SK-N-SH (cell line): Measurements from ENCODE around the gene GBA3. TPM values are rescaled to one million over a fixed set of nuclear protein-coding genes. Genes with fewer than 3 reads are reported as not detected.

Experiments
- CTCF ChIA-PET: fragments of 300-600, 350-600 bp; formaldehyde crosslinking; extraction: SDS; loops from one replicate; lab custom pipeline; 2021; lab: Yijun Ruan, JAX
- POLR2A ChIA-PET: fragments of 350-600 bp; sonication (Branson Sonifier 250); formaldehyde crosslinking; extraction: SDS; loops from one replicate; lab custom pipeline; 2020; ENCODE audit warnings: antibody characterized with exemption, inconsistent platforms; lab: Yijun Ruan, JAX
- DNase-seq: peaks from one replicate; pipeline ENCODE4 v3.0.0; 2012
- H2AFZ ChIP-seq: fragments of 200-600 bp; sonication (generic); 2 replicates; pipeline ENCODE4 v1.8.1; 2016; ENCODE audit warnings: antibody characterized with exemption, mild to moderate bottlenecking, low read depth
- H3F3A ChIP-seq: fragments of 200-600 bp; sonication (generic); replicated peaks from 2 replicates; pipeline ENCODE3; 2016; ENCODE audit warnings: antibody characterized with exemption, mild to moderate bottlenecking; ENCODE audit not compliant: insufficient read depth
- H3K27ac ChIP-seq, 2 experiments: fragments of 200-500 bp in 1 of 2; fragments of 200-600 bp in 1 of 2; sonication (Bioruptor generic) in 1 of 2; sonication (generic), shearing (Covaris generic) in 1 of 2; 2 replicates each; pipeline versions ENCODE4 v1.5.1 to v1.6.1; 2014 to 2016; ENCODE audit warnings: low read depth in 2 of 2, inconsistent platforms in 1 of 2, low read length in 1 of 2, mild to moderate bottlenecking in 1 of 2, mixed read lengths in 1 of 2
- H3K27me3 ChIP-seq: fragments of 200-600 bp; sonication (generic), shearing (Covaris generic); 2 replicates; pipeline ENCODE4 v1.6.1; 2016; ENCODE audit warnings: mixed run types; ENCODE audit not compliant: insufficient read depth
- H3K36me3 ChIP-seq, 2 experiments: fragments of 200-500 bp in 1 of 2; fragments of 200-600 bp in 1 of 2; sonication (Bioruptor generic) in 1 of 2; sonication (generic) in 1 of 2; replicated peaks in 1 of 2; 2 replicates each; pipeline versions ENCODE3 to v1.5.1; 2014 to 2016; ENCODE audit warnings: low read length in 1 of 2, mild to moderate bottlenecking in 1 of 2; ENCODE audit not compliant: insufficient read depth in 2 of 2, control insufficient read depth in 1 of 2
- H3K4me1 ChIP-seq, 2 experiments: fragments of 200-500 bp in 1 of 2; fragments of 200-600 bp in 1 of 2; sonication (Bioruptor generic) in 1 of 2; sonication (generic), shearing (Covaris generic) in 1 of 2; 2 replicates each; pipeline versions ENCODE4 v1.5.1 to v1.6.1; 2014 to 2016; ENCODE audit warnings: low read depth in 1 of 2, low read length in 1 of 2, mixed run types in 1 of 2; ENCODE audit not compliant: insufficient read depth in 2 of 2, control insufficient read depth in 1 of 2
- H3K4me2 ChIP-seq: fragments of 200-600 bp; sonication (generic), shearing (Covaris generic); 2 replicates; pipeline ENCODE4 v1.6.1; 2017; ENCODE audit warnings: mixed run types
- H3K4me3 ChIP-seq, 2 experiments: fragments of 200-500 bp in 1 of 2; fragments of 200-600 bp in 1 of 2; sonication (Bioruptor generic) in 1 of 2; sonication (generic), shearing (Covaris generic) in 1 of 2; 2 replicates each; pipeline versions ENCODE4 v1.5.1 to v1.8.1; 2014 to 2016; ENCODE audit warnings: low read depth in 2 of 2, inconsistent platforms in 1 of 2, low read length in 1 of 2, mild to moderate bottlenecking in 1 of 2, mixed read lengths in 1 of 2, moderate library complexity in 1 of 2
- H3K79me2 ChIP-seq: fragments of 200-600 bp; sonication (generic); 2 replicates; pipeline ENCODE4 v1.8.1; 2017; ENCODE audit warnings: mild to moderate bottlenecking; ENCODE audit not compliant: insufficient read depth
- H3K9ac ChIP-seq: fragments of 200-600 bp; sonication (generic); 2 replicates; pipeline ENCODE4 v1.6.1; 2017; ENCODE audit warnings: mixed run types
- H3K9me2 ChIP-seq: fragments of 200-600 bp; sonication (generic); 2 replicates; pipeline ENCODE4 v1.6.1; 2017; ENCODE audit warnings: mixed run types
- H3K9me3 ChIP-seq: fragments of 200-600 bp; sonication (generic); 2 replicates; pipeline ENCODE4 v1.6.1; 2017; ENCODE audit warnings: mixed run types, mild to moderate bottlenecking, moderate library complexity
- H4K20me1 ChIP-seq: fragments of 200-600 bp; sonication (generic); 2 replicates; pipeline ENCODE4 v1.6.1; 2017; ENCODE audit warnings: mild to moderate bottlenecking, mixed run types; ENCODE audit not compliant: insufficient read depth
- CHD2 ChIP-seq: fragments of 150-350 bp; IDR thresholded peaks from 2 replicates; pipeline ENCODE4 v1.6.1; 2018; ENCODE audit warnings: low read length; ENCODE audit not compliant: partially characterized antibody
- CTCF ChIP-seq: fragments of 200-600 bp; sonication (generic); IDR thresholded peaks from 2 replicates; pipeline ENCODE4 v1.6.1; 2017; ENCODE audit warnings: antibody characterized with exemption, mild to moderate bottlenecking, moderate library complexity
- FOSL2 ChIP-seq: IDR thresholded peaks from 2 replicates; pipeline ENCODE4 v1.4.0; 2012; ENCODE audit warnings: low read depth, mild to moderate bottlenecking, moderate library complexity, borderline replicate concordance
- FOXJ3 ChIP-seq: sonication (generic); formaldehyde crosslinking; IDR thresholded peaks from 2 replicates; pipeline ENCODE4 v1.5.1; 2020; ENCODE audit warnings: mild to moderate bottlenecking, missing genetic modification reagents
- FOXM1 ChIP-seq: IDR thresholded peaks from 2 replicates; pipeline ENCODE4 v1.4.0; 2012; ENCODE audit warnings: low read depth, mild to moderate bottlenecking
- JUND ChIP-seq: IDR thresholded peaks from 2 replicates; pipeline ENCODE4 v1.4.0; 2012
- MXI1 ChIP-seq: IDR thresholded peaks from 2 replicates; pipeline ENCODE4 v1.6.1; 2012; ENCODE audit warnings: mild to moderate bottlenecking, low read depth, low read length, improper control_type of control experiment
- NFIC ChIP-seq: IDR thresholded peaks from 2 replicates; pipeline ENCODE4 v1.4.0; 2012; ENCODE audit warnings: borderline replicate concordance
- PBX3 ChIP-seq: IDR thresholded peaks from 2 replicates; pipeline ENCODE4; 2012
- POLR2AphosphoS5 ChIP-seq: IDR thresholded peaks from 2 replicates; pipeline ENCODE4 v1.6.1; 2012; ENCODE audit warnings: low read depth, low read length
- RCOR1 ChIP-seq: fragments of 150-350 bp; IDR thresholded peaks from 2 replicates; pipeline ENCODE4 v1.6.1; 2017; ENCODE audit warnings: antibody characterized with exemption, low read length
- RFX5 ChIP-seq: IDR thresholded peaks from 2 replicates; pipeline ENCODE4 v1.6.1; 2012; ENCODE audit warnings: mild to moderate bottlenecking, improper control_type of control experiment, low read length
- TCF12 ChIP-seq: IDR thresholded peaks from 2 replicates; pipeline ENCODE4 v1.4.0; 2012
- USF1 ChIP-seq: IDR thresholded peaks from 2 replicates; pipeline ENCODE4 v1.4.0; 2012; ENCODE audit warnings: low read depth, borderline replicate concordance
- ZBTB33 ChIP-seq: IDR thresholded peaks from 2 replicates; pipeline ENCODE4 v1.4.0; 2012; ENCODE audit warnings: low read depth, borderline replicate concordance
- WGBS: methylation state at CpG from one replicate; pipeline ENCODE4 v1.1.6; 2017; ENCODE audit warnings: low lambda C conversion rate; 5-methylcytosine and 5-hydroxymethylcytosine counted together
- polyA plus RNA-seq, 3 experiments: library from polyadenylated mRNA; depleted of rRNA; stranded (reverse); fragments of >200 nt; gene quantifications; 2 replicates each; pipeline ENCODE4 v1.2.3, GENCODE V29; 2012

Gene GBA3
- not detected in 2 replicates for polyA plus RNA-seq (2012; rRNA removed)
- not detected in 2 replicates for polyA plus RNA-seq (2012; cell fraction: cytosol; rRNA removed)
- polyA plus RNA-seq (2012; cell fraction: nucleus; rRNA removed), result not detected in 2 replicates

GRCh38 chr4:22692736-22693135, at the start of gene GBA3:
TSS of gene GBA3 (plus strand) at chr4:22692937.
- no peak for DNase-seq
- WGBS, result 14% methylated on average over 1 of the region's 1 CpG
- CTCF ChIA-PET, result interaction anchor here (0.9 to 5.1 kb wide), 3 partner anchors 85 to 903 kb away, joined by 3 to 38 read pairs (median 5); no protein-coding TSS in a partner anchor

GRCh38 chr4:22643952-22644351, 48.8 kb upstream of the GBA3 start:
- no peak for DNase-seq
- POLR2A ChIA-PET, result no interaction called here
- Histone ChIP-seq H4K20me1 (no peaks in the 10 kb centered on the region), H3K79me2 (no peaks in the 10 kb centered on the region), H3K27ac (no peak overlapping the region), H2AFZ (no peak overlapping the region), H3K9me3 (no peaks in the 10 kb centered on the region), H3K9ac (no peak overlapping the region), H3F3A (no peaks in the 10 kb centered on the region), H3K27me3 (no peaks in the 10 kb centered on the region; the same call in 1 of the 2 replicates), H3K4me2 (no peak overlapping the region)
- 17% methylated on average over 4 of the region's 4 CpGs for WGBS
- CTCF ChIA-PET, result interaction anchor here (0.7 kb wide), 1 partner anchor 234 kb away, joined by 3 read pairs; no protein-coding TSS in a partner anchor
- TF ChIP-seq FOXJ3 (CRISPR knock-in tag) (no peak), USF1 (no peak), JUND (no peak), FOSL2 (no peak), CTCF (no peak), ZBTB33 (no peak), POLR2AphosphoS5 (no peak), RCOR1 (no peak), RFX5 (no peak), CHD2 (no peak), PBX3 (no peak), FOXM1 (no peak), TCF12 (no peak)
- TF ChIP-seq, all 33 proteins: peak for 0
- H3K9me2 ChIP-seq, result no peaks in the 10 kb centered on the region
- H3K4me3 ChIP-seq, result no peak overlapping the region
- H3K4me1 ChIP-seq, result no peaks in the 10 kb centered on the region
- H3K36me3 ChIP-seq, result no peaks in the 10 kb centered on the region

More at GRCh38 chr4:22692736-22693135, at the start of gene GBA3:
- Histone ChIP-seq H3K27ac (no peak within 1 kb of the TSS), H3K9ac (no peak within 1 kb of the TSS), H3K4me3 (no peak within 1 kb of the TSS), H4K20me1 (no peaks in the 10 kb centered on the region), H3K79me2 (no peaks in the 10 kb centered on the region), H3F3A (no peaks in the 10 kb centered on the region), H3K27me3 (peaks cover 21% of the 10 kb centered on the region; the same call in 1 of the 2 replicates), H3K4me2 (no peak within 1 kb of the TSS), H2AFZ (no peak within 1 kb of the TSS), H3K9me3 (no peaks in the 10 kb centered on the region), H3K36me3 (no peaks in the 10 kb centered on the region), H3K9me2 (no peaks in the 10 kb centered on the region), H3K4me1 (no peaks in the 10 kb centered on the region)
- POLR2A ChIA-PET, result no interaction called here
- TF ChIP-seq NFIC (no peak), MXI1 (no peak), PBX3 (no peak)
